GM12801 (cell line): ENCODE data around the gene TMEM108.

Experiments used
- CTCF ChIP-seq: IDR thresholded peaks from one replicate; pipeline ENCODE4 v1.5.1; 2011; ENCODE audit warnings: control low read depth; ENCODE audit not compliant: insufficient read length; ENCODE audit errors: extremely low read depth

The TMEM108 gene

GRCh38 chr3:133021206-133021605, 17.0 kb upstream of the TMEM108 start:
- no peak for TF ChIP-seq CTCF

- no peak for TF ChIP-seq CTCF
Observed at GRCh38 chr3:133023362-133023761, 14.8 kb upstream of the TMEM108 start.

DNA sequence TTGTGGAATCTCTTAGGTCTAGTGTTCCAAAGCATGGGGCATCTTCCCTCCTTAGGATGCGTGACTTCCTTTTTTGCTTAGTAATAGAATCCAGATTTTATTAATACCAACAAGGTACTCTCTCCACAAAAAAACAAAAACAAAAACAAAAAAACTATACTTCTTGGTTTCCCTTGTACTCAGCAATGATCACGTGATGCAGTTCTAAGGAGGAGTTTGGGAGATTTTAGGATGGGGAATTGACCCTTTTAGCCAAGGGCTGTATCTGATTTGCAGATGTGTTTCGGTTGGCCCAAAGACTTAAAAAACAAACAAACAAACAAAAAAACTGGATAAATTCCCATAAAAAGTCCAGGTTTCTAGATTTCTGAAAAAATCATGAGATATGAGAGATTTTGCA, 12.6 kb upstream of the TMEM108 start:
- TF ChIP-seq CTCF: no peak

GRCh38 chr3:133032301-133032700, 5.9 kb upstream of the TMEM108 start:
- no peak for TF ChIP-seq CTCF

- TF ChIP-seq CTCF: no peak
Observed at GRCh38 chr3:133037436-133037835, 755 bp upstream of the TMEM108 start.

DNA sequence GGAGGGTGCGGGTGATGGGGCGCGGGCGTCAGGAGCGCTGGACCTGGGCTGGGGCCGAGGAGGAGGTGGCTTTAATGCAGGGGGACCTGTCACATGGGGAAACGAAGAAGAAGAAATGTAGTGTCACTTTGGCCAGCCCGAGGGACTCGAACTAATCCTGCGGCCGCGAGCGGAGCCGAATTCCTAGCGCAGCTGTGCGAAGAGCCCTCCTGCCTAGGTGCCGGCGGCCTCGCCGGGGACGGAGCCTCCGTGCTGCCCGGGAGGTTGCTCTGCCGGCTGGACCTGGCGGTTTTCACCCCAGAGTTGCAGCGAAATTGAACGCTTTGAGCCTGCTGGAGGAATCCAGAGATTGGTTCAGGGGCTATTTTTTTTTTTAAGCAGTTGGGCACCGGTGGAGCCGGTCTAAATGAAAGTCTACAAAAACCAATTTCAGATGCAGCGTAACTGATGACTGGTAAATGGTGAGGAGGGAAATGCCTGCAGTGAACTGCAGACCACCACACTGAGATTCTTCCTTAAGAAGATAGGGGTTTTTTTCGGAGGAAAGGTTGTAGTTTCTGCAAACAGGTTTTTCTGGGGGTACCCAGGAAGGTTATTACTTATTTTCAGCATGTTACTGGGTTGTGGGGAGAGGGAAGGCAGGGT, 662 bp downstream of the TMEM108 start:
- no peak for TF ChIP-seq CTCF

GRCh38 chr3:133040696-133041523, 2.7 kb downstream of the TMEM108 start:
- TF ChIP-seq CTCF: no peak
